Mucosa of descending colon (tissue), 3 donors: ENCODE measurements around the gene RASSF1. TPM values are rescaled to one million over a fixed set of nuclear protein-coding genes. Genes with fewer than 3 reads are reported as not detected.

Source experiments
- ATAC-seq: fragments of 200-7000 bp; cut with Tn5 transposase; one replicate; pipeline ENCODE4 v1.9.1; 2020; ENCODE audit warnings: mild to moderate bottlenecking, moderate library complexity
- DNase-seq, 3 donors: peaks; one replicate each; pipeline ENCODE4 v3.0.0-alpha.2; 2020
- H3K36me3 ChIP-seq: fragments of 200-600 bp; one replicate; pipeline ENCODE4 v1.8.0; 2021; ENCODE audit warnings: low read depth, mild to moderate bottlenecking
- H3K4me1 ChIP-seq: fragments of 200-600 bp; one replicate; pipeline ENCODE4 v1.8.0; 2021; ENCODE audit warnings: low read depth, mild to moderate bottlenecking
- H3K4me3 ChIP-seq: fragments of 200-600 bp; one replicate; pipeline ENCODE4 v1.8.0; 2021; ENCODE audit warnings: mild to moderate bottlenecking
- H3K9me3 ChIP-seq: fragments of 200-600 bp; one replicate; pipeline ENCODE4 v1.8.0; 2021; ENCODE audit warnings: mild to moderate bottlenecking
- intact Hi-C, 2 donors: fragments of 100-400 bp; cut with DNase I in 1 of 2; cut with micrococcal nuclease in 1 of 2; formaldehyde crosslinking; loops; one replicate each; pipeline versions ENCODE4 v1.11.0 to v1.11.1; 2022; cut with DNase I, micrococcal nuclease
- total RNA-seq, 3 donors: library from RNA; stranded (reverse); fragmentation: NEBNext Ultra II Directional in 2 of 3; extraction: Animal tissue kit (Norgen Biotek cat#: 25700) in 2 of 3; gene quantifications; one replicate each; pipeline versions ENCODE4 v1.2.1 to v1.2.4, GENCODE V29; 2021 to 2023
- TF ChIP-seq, protein P1 (sequence below): fragments of 200-600 bp; IDR thresholded peaks from one replicate; pipeline ENCODE4 v1.8.0; 2022; ENCODE audit warnings: antibody characterized with exemption, mild to moderate bottlenecking
- donor health status: DM: no; HTN: no; CAD: no; lungs with moderate emphysema.
- donor health status: DM: no; HTN: no; CAD: no.
- donor health status: DM: no; HTN: yes; CAD: no.

The RASSF1 gene
- total RNA-seq, 3 donors from 2014 or later: 10.9 to 25.7 (median 18.9) TPM

GRCh38 chr3:50323614-50324199, 16.9 kb downstream of the RASSF1 start:
- peak in 1 of 3 donors; percentile 62 for DNase-seq
- intact Hi-C loops: no loop called here
- H3K36me3 ChIP-seq: no peaks in the 10 kb centered on the region
- H3K4me1 ChIP-seq: peaks cover 39% of the 10 kb centered on the region
- no peak for ATAC-seq
- no peaks in the 10 kb centered on the region for H3K9me3 ChIP-seq
- TF ChIP-seq, protein P1, sequence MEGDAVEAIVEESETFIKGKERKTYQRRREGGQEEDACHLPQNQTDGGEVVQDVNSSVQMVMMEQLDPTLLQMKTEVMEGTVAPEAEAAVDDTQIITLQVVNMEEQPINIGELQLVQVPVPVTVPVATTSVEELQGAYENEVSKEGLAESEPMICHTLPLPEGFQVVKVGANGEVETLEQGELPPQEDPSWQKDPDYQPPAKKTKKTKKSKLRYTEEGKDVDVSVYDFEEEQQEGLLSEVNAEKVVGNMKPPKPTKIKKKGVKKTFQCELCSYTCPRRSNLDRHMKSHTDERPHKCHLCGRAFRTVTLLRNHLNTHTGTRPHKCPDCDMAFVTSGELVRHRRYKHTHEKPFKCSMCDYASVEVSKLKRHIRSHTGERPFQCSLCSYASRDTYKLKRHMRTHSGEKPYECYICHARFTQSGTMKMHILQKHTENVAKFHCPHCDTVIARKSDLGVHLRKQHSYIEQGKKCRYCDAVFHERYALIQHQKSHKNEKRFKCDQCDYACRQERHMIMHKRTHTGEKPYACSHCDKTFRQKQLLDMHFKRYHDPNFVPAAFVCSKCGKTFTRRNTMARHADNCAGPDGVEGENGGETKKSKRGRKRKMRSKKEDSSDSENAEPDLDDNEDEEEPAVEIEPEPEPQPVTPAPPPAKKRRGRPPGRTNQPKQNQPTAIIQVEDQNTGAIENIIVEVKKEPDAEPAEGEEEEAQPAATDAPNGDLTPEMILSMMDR: no peak
- H3K4me3 ChIP-seq: no peak overlapping the region

DNA sequence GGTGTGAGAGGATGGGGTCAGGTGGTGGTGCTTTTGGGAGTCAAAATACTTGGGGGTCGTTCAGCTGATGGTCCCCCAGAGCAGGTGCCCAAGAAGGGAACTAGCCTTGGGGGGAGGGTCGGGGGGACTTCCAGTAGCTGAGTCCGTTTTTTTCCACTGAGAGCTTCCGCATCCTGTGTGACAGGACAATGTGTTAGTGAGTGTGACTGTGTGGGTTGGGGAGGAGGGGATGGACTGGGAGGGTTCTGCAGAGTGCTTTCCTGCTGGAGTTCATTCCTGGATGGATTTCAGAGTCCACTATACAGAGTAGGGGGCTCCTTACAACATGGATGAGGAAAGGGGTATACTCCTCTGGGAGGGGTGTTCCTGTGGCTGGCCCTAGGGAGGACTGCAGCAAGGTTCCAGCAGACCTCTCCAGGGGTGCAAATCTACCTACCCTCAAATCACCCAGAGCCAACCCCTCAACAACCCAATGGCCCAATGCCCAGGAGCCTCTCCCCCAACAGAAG, 17.5 kb downstream of the RASSF1 start:
- no peak for ATAC-seq
- intact Hi-C loops: no loop called here
- Histone ChIP-seq H3K36me3 (no peaks in the 10 kb centered on the region), H3K9me3 (no peaks in the 10 kb centered on the region), H3K4me1 (peaks cover 45% of the 10 kb centered on the region), H3K4me3 (no peak overlapping the region)
- no peak for DNase-seq
- TF ChIP-seq, protein P1: no peak

DNA sequence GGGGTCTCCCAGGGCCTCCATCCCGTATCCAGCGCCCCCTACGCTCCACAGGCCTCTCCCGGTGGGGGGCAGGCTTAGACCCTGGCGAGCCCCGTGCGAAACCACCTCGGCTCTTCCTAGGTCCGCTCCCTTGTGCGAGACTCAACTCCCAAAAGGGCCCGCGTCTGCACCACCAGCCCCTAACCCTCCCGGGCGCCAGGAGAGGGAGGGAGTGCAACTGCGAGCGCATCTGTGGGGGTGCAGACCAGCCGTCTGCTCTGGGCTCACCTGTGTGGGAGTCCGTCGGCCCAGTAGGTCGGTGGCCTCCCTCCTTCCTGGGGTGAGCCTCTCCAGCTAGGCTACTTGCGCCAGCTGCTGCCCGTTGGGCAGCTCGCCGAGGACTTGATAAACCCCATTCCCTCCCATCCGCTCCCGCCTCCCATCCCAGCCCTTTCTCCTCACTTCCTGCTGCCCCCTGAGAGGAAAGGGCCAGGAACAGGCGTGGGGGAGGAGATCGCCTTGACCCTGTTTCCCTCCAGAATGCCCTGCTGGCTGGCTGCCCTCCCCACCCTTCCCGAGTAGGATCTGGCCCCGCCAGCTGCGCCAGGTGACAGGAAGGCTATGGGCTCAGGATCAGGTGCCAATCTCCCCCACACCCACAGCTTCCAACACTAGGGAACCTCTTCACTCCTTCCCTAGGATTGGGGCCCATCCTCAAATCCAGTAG, 18.1 kb downstream of the RASSF1 start, which contains the start of gene HYAL2:
TSS of gene HYAL2 (minus strand) at position 360 of the 706 bp plus-strand sequence. CDS start 2,256 bp downstream, outside the sequence.
- intact Hi-C loops: no loop called here
- DNase-seq (peak; percentile 43 to 78 (median 61)), ATAC-seq (no peak)
- TF ChIP-seq, protein P1: no peak
- H3K4me1 ChIP-seq: peaks cover 49% of the 10 kb centered on the region
- H3K36me3 ChIP-seq: no peaks in the 10 kb centered on the region
- H3K4me3 ChIP-seq: peak within 1 kb of the TSS; percentile 74
- H3K9me3 ChIP-seq: no peaks in the 10 kb centered on the region

DNA sequence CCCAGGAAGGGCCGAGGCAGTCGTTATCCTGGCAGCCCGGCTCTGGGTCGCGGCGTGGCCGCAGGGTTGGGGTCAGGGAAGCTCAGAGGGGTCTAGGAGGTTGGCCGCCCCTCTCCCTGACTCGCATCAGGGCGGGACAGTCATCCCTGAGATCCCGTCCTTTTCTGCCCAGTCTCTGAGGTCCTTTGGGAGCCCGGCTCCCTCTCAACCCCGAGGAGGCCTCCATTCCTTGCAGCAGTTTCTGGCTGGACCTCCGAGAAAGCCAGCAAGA, 18.6 kb downstream of the RASSF1 start:
- Histone ChIP-seq H3K4me3 (no peak overlapping the region), H3K36me3 (no peaks in the 10 kb centered on the region), H3K4me1 (peaks cover 49% of the 10 kb centered on the region), H3K9me3 (no peaks in the 10 kb centered on the region)
- TF ChIP-seq, protein P1: no peak
- intact Hi-C loops: no loop called here
- peak in 1 of 3 donors; percentile 54 for DNase-seq
- ATAC-seq: no peak

DNA sequence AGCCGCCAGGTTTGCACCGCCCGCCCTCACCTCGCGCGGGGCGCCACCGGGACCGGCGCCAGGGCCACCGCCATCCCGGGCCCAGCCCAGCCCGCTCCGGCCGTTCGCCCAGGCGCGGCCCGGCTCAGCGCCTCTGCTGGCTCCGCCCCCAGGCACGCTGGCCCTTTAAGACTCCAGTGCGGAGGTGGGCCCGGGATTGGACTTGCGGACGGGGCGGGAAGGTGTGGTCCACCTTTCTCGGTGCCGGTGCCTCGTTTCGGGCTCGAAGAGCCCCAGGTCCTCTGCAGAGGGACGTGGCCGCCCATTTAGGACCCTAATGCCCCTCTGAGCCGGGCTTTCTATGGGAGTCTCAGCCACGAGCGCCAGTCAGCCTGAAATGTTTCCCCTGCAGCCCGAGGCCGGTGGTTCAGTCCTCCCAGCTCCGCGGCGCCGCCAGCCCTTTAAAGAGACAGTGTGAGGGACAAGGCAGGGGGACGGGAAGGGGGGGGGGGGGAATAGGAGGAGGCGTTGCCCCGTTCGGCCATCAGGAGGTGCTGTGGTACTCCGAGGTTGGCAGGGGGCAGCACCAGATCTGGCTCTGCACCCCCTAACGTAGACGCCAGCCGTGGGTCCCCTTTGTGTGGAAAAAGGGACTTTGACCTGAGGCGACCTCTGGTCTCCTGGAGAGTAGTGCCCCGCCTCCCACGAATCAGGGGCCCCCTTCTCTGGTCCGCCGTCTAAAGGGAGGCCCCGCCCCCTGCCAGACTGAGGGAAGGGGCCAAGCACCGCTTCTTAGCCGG, 19.1 kb downstream of the RASSF1 start:
- peak; percentile 89 to 93 (median 93) for DNase-seq
- peak overlapping the region; percentile 74 for H3K4me3 ChIP-seq
- H3K4me1 ChIP-seq: peaks cover 49% of the 10 kb centered on the region
- ATAC-seq: peak; percentile 81
- no peaks in the 10 kb centered on the region for H3K9me3 ChIP-seq
- intact Hi-C loops: no loop called here
- no peaks in the 10 kb centered on the region for H3K36me3 ChIP-seq
- TF ChIP-seq, protein P1: peak; percentile 23
